Prostate gland (tissue), 2 donors: ENCODE data around the gene SVEP1. TPM values are rescaled to one million over a fixed set of nuclear protein-coding genes. Genes with fewer than 3 reads are reported as not detected.

ENCODE experiments used
- DNase-seq: peaks from one replicate; pipeline ENCODE4 v3.0.0-alpha.2; 2019; ENCODE audit warnings: low spot score
- H3K27ac ChIP-seq, 2 donors: fragments of 200-600 bp; sonication (generic); 2 replicates each; pipeline ENCODE4 v1.5.1; 2017 to 2019
- H3K27me3 ChIP-seq: fragments of 200-600 bp; sonication (generic); replicated peaks from 2 replicates; pipeline ENCODE4 v1.5.1; 2019; ENCODE audit not compliant: insufficient read depth
- H3K36me3 ChIP-seq, 2 donors: fragments of 200-600 bp; sonication (generic); 1 replicate in 1 of 2; 2 replicates in 1 of 2; pipeline versions ENCODE4 v1.5.1 to v1.8.1; 2017 to 2019
- H3K4me1 ChIP-seq: fragments of 200-600 bp; sonication (generic); replicated peaks from 2 replicates; pipeline ENCODE4 v1.5.1; 2019
- H3K4me3 ChIP-seq, 2 donors: fragments of 200-600 bp; sonication (generic); 2 replicates each; pipeline ENCODE4 v1.5.1; 2017 to 2019
- H3K9me3 ChIP-seq: fragments of 200-600 bp; sonication (generic); 2 replicates; pipeline ENCODE4 v1.5.1; 2017
- POLR2A ChIP-seq: fragments of 450-650 bp; IDR thresholded peaks from one replicate; pipeline ENCODE4 v1.6.1; 2016; ENCODE audit warnings: antibody characterized with exemption, mild to moderate bottlenecking
- POLR2AphosphoS5 ChIP-seq: sonication (generic); formaldehyde crosslinking; IDR thresholded peaks from one replicate; pipeline ENCODE4 v1.6.1; 2017; ENCODE audit warnings: antibody characterized with exemption
- WGBS: methylation state at CpG from one replicate; pipeline ENCODE4 v1.1.5; 2018; 5-methylcytosine and 5-hydroxymethylcytosine counted together
- intact Hi-C: fragments of 100-400 bp; cut with DNase I; formaldehyde crosslinking; loops from one replicate; pipeline ENCODE4 v1.14.2; 2022
- total RNA-seq, 2 donors: library from RNA; depleted of rRNA; stranded (reverse); fragments of >200 nt; gene quantifications; one replicate each; pipeline ENCODE4 v1.1.0, GENCODE V29; 2016
- TF ChIP-seq, protein P1 (sequence below), 4 experiments: fragments of 200-600 bp in 2 of 4; fragments of 450-650 bp in 2 of 4; sonication (generic) in 2 of 4; IDR thresholded peaks; 1 replicate in 3 of 4; 2 replicates in 1 of 4; pipeline ENCODE4 v1.5.1; 2016 to 2019; ENCODE audit warnings: antibody characterized with exemption in 4 of 4, mild to moderate bottlenecking in 2 of 4, moderate library complexity in 2 of 4

SVEP1 gene
- total RNA-seq, 2 donors from 2014 or later = 2.7 to 5.8 TPM

DNA sequence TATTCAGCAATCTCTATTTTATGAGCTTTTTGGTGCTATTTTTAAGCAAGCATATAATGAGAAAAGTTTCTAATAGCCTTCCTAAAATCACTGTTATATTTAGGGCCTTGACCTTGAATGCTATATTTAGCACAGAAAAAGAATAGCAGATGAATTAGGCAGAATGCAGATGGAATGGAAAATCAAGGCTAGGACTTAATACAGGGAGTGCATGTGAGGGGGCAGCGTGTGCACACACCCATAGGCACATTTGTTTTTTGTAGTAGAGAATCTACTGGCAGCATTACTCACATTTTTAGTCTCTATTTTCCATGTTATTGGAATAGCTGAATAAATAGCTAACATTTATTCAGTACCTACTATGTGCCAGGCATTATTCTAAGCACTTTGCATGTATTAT lies 79.9 kb downstream of the SVEP1 start:
- intact Hi-C loops = loop anchor here (10.0 kb wide), 1 partner anchor 75 kb away; the partner anchor contains the start of gene SVEP1
- H3K27ac ChIP-seq = no peak overlapping the region
- H3K4me3 ChIP-seq = no peak overlapping the region
- H3K36me3 ChIP-seq = no peaks in the 10 kb centered on the region
- WGBS = 87% methylated on average over 1 of the region's 1 CpG
- H3K4me1 ChIP-seq = no peaks in the 10 kb centered on the region
- H3K9me3 ChIP-seq = no peaks in the 10 kb centered on the region
- TF ChIP-seq, protein P1, sequence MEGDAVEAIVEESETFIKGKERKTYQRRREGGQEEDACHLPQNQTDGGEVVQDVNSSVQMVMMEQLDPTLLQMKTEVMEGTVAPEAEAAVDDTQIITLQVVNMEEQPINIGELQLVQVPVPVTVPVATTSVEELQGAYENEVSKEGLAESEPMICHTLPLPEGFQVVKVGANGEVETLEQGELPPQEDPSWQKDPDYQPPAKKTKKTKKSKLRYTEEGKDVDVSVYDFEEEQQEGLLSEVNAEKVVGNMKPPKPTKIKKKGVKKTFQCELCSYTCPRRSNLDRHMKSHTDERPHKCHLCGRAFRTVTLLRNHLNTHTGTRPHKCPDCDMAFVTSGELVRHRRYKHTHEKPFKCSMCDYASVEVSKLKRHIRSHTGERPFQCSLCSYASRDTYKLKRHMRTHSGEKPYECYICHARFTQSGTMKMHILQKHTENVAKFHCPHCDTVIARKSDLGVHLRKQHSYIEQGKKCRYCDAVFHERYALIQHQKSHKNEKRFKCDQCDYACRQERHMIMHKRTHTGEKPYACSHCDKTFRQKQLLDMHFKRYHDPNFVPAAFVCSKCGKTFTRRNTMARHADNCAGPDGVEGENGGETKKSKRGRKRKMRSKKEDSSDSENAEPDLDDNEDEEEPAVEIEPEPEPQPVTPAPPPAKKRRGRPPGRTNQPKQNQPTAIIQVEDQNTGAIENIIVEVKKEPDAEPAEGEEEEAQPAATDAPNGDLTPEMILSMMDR (IDR thresholded peaks at IDR 0.05) = no peak
- no peak for TF ChIP-seq POLR2AphosphoS5
- no peak for TF ChIP-seq POLR2A
- H3K27me3 ChIP-seq = no peaks in the 10 kb centered on the region
- no peak for DNase-seq

DNA sequence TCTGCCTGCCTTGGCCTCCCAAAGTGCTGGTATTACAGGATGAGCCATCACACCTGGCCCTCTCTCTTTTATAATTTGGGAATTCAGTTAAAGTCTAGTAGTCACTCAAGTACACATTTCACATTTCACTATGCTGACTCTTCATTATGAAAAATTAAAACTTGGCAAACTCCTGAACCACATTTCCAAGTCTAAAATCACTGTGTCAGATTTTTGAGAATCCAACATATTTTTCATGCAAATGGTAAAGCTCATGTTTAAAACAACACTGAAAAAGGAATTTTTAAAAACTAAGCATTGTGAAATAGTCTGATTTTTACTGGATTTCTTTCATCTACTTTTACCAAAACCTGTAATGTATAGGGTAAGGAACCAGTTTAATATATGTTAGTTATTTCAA lies 92.3 kb downstream of the SVEP1 start:
- no peaks in the 10 kb centered on the region for H3K27me3 ChIP-seq
- no peak overlapping the region for H3K27ac ChIP-seq
- H3K9me3 ChIP-seq = no peaks in the 10 kb centered on the region
- DNase-seq = no peak
- H3K36me3 ChIP-seq = no peaks in the 10 kb centered on the region
- intact Hi-C loops = no loop called here
- H3K4me3 ChIP-seq = no peak overlapping the region
- TF ChIP-seq POLR2AphosphoS5 (no peak), POLR2A (no peak)
- TF ChIP-seq, protein P1 (IDR thresholded peaks at IDR 0.05) = no peak
- no peaks in the 10 kb centered on the region for H3K4me1 ChIP-seq

DNA sequence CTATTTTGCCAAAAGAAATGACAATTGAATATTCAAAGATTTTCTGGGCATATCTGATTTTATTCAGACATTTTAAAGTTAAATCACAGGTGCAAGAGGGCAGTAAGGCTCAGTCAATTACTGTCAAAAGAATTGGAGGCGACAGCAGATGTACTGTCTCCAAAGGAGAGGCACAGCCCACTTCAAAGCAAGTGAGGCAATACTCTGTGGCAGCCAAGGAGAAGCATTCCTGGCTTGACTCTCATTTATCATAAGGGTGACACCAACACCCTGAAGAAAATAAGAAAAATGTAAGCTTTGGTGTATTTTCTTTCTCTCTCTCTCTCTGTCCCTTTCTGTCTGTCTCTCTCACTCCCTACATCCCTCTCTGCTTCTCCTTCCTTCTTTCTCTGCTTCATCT lies 93.3 kb downstream of the SVEP1 start:
- intact Hi-C loops = no loop called here
- Histone ChIP-seq H3K4me3 (no peak overlapping the region), H3K9me3 (no peaks in the 10 kb centered on the region), H3K4me1 (no peaks in the 10 kb centered on the region), H3K36me3 (no peaks in the 10 kb centered on the region), H3K27me3 (no peaks in the 10 kb centered on the region), H3K27ac (no peak overlapping the region)
- 82% methylated on average over 1 of the region's 1 CpG for WGBS
- DNase-seq = no peak
- TF ChIP-seq POLR2A (no peak), POLR2AphosphoS5 (no peak)
- TF ChIP-seq, protein P1 (IDR thresholded peaks at IDR 0.05) = no peak

DNA sequence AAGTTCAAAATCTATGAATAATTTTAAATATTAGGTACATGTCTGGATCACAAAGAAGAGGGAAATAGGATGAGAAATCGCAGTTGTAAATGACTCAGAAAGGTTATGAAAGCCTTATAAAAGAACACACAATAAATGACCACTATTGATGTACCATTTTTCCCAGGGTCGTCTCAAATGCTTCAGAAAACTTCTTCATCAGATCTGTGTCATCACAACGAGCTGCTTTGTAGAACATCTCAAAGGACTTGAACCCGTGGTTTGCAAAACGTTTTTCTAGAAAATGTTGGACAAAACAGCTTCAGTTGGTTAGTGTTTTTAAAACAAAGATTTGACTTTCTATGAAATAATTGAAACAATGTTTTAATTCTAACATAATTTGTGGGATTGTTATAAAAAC lies 100.1 kb downstream of the SVEP1 start:
- WGBS = 76% methylated on average over 5 of the region's 5 CpGs
- Histone ChIP-seq H3K27me3 (no peaks in the 10 kb centered on the region), H3K36me3 (no peaks in the 10 kb centered on the region), H3K4me1 (no peaks in the 10 kb centered on the region), H3K9me3 (no peaks in the 10 kb centered on the region), H3K27ac (no peak overlapping the region), H3K4me3 (no peak overlapping the region)
- intact Hi-C loops = no loop called here
- DNase-seq = no peak
- TF ChIP-seq POLR2A (no peak), POLR2AphosphoS5 (no peak)
- TF ChIP-seq, protein P1 (IDR thresholded peaks at IDR 0.05) = no peak

DNA sequence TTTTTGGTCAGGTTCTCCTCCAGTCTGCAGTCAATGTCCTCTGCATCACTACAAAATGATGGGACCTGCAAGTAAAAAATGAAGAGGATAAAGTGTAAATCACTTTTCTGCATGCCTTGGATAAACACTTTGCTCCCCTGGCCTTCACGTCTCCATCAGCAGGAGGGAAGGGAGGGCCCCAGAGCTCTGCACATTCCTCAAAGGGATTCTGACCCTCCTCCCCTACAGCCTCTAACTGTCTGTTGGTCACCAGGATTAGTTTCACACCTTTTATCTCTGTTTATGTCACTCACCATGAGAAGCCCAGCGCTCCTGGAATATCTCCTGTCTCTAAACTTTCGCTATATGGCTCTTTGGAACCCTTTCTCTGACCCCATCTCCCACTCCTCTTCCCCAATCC lies 103.3 kb downstream of the SVEP1 start:
- intact Hi-C loops = no loop called here
- Histone ChIP-seq H3K27ac (no peak overlapping the region), H3K4me3 (no peak overlapping the region), H3K27me3 (no peaks in the 10 kb centered on the region), H3K9me3 (no peaks in the 10 kb centered on the region), H3K36me3 (no peaks in the 10 kb centered on the region), H3K4me1 (no peaks in the 10 kb centered on the region)
- TF ChIP-seq POLR2A (no peak), POLR2AphosphoS5 (no peak)
- TF ChIP-seq, protein P1 (IDR thresholded peaks at IDR 0.05) = no peak
- 36% methylated on average over 3 of the region's 3 CpGs for WGBS
- no peak for DNase-seq
